T-helper 1 cell treated with Interleukin-12 subunit alpha and Interleukin-12 subunit beta and Interleukin-4 antibody, amounts not matched to agents 30 ng/mL and 1 ng/mL, for 36 hours (primary cell): ENCODE results near the gene RBM41. TPM values are rescaled to one million over a fixed set of nuclear protein-coding genes. Genes with fewer than 3 reads are reported as not detected.

Source experiments
- intact Hi-C: fragments of 100-400 bp; cut with micrococcal nuclease; formaldehyde crosslinking; loops from one replicate; pipeline ENCODE4 v1.15.1; 2024
- total RNA-seq: library from RNA; stranded (reverse); gene quantifications from 2 replicates; pipeline ENCODE4 v1.2.3, GENCODE V29; 2022

Gene RBM41
- total RNA-seq, 1 donor from 2014 or later: 17.5 TPM

GRCh38 chrX:107047622-107048021 is 71.0 kb downstream of the RBM41 start:
- intact Hi-C loops: no loop called here

- intact Hi-C loops: loop anchor here (10.0 kb wide), 1 partner anchor 135 kb away; no protein-coding TSS in a partner anchor
These were observed 88.9 kb downstream of the RBM41 start for GRCh38 chrX:107029752-107030151.

- intact Hi-C loops: loop anchor here (1.0 to 10.0 kb wide), 5 partner anchors 131 to 869 kb away; partner anchors contain the start of gene NCBP2L
These were observed 93.1 kb downstream of the RBM41 start for GRCh38 chrX:107025545-107025944.

GRCh38 chrX:107014936-107015335 is 103.7 kb downstream of the RBM41 start:
- intact Hi-C loops: no loop called here

Other genes with a start within 250 kb of the RBM41 start
- not detected in 2 replicates for gene RIPPLY1, start 215.5 kb downstream of the RBM41 start, total RNA-seq
- gene CLDN2, start 198.4 kb downstream of the RBM41 start, total RNA-seq: not detected in 2 replicates
- gene MORC4, start 118.6 kb downstream of the RBM41 start, total RNA-seq: 4.9 and 5.4 TPM in 2 replicates
- 1.2 and 1.3 TPM in 2 replicates for gene NUP62CL, start 87.6 kb upstream of the RBM41 start, total RNA-seq
- not detected in 2 replicates for gene DNAAF6, start 87.8 kb upstream of the RBM41 start, total RNA-seq